Panc1 (cell line): Measurements from ENCODE around the gene CEND1. TPM values are rescaled to one million over a fixed set of nuclear protein-coding genes. Genes with fewer than 3 reads are reported as not detected.
A peak's percentile ranks its signal among the peaks of the same experiment; 100 is the strongest.

Experiments
- ATAC-seq: fragments of 200-7000 bp; cut with Tn5 transposase; 2 replicates; pipeline ENCODE4 v1.9.1; 2020; ENCODE audit warnings: mild to moderate bottlenecking, moderate library complexity
- BruUV-seq: library from RNA; stranded (reverse); fragments of 400-500 nt; replicated peaks from 2 replicates; lab custom pipeline; 2021; lab: Mats Ljungman, UMichigan
- CTCF ChIA-PET: fragments of 300-600 bp; sonication (Branson Sonifier 250); formaldehyde crosslinking; loops from one replicate; lab custom pipeline; 2022; ENCODE audit warnings: antibody characterized with exemption; lab: Charles Lee
- POLR2A ChIA-PET: fragments of 300-600 bp; sonication (Branson Sonifier 250); formaldehyde crosslinking; loops from one replicate; lab custom pipeline; 2022; ENCODE audit warnings: antibody characterized with exemption; lab: Charles Lee
- DNase-seq: peaks from one replicate; pipeline ENCODE4 v3.0.0-alpha.2; 2010; ENCODE audit warnings: low read depth, low spot score
- H3K27ac ChIP-seq: 2 replicates; pipeline ENCODE4 v1.5.1; 2011; ENCODE audit warnings: mild to moderate bottlenecking, low read length, inconsistent platforms
- H3K27me3 ChIP-seq: fragments of 200-500 bp; sonication (Bioruptor generic); 2 replicates; pipeline ENCODE4 v1.6.0; 2014; ENCODE audit warnings: low read length, inconsistent platforms; ENCODE audit not compliant: control insufficient read depth, insufficient read depth
- H3K36me3 ChIP-seq: fragments of 200-500 bp; sonication (Bioruptor generic); 2 replicates; pipeline ENCODE4 v1.5.1; 2014; ENCODE audit warnings: inconsistent platforms, mild to moderate bottlenecking, low read length, moderate library complexity; ENCODE audit not compliant: control insufficient read depth, insufficient read depth
- H3K4me1 ChIP-seq: 2 replicates; pipeline ENCODE4 v1.5.1; 2011; ENCODE audit warnings: inconsistent platforms, mild to moderate bottlenecking, low read length, moderate library complexity; ENCODE audit not compliant: control insufficient read depth, insufficient read depth
- H3K4me3 ChIP-seq, 2 experiments: 2 replicates each; pipeline ENCODE4 v1.5.1; 2011 to 2012; ENCODE audit warnings: low read depth in 2 of 2, low read length in 2 of 2, mild to moderate bottlenecking in 2 of 2, inconsistent platforms in 1 of 2, moderate library complexity in 1 of 2
- H3K9me3 ChIP-seq: fragments of 200-500 bp; sonication (Bioruptor generic); 2 replicates; pipeline ENCODE4 v1.5.1; 2014; ENCODE audit warnings: low read depth, mild to moderate bottlenecking, inconsistent platforms, low read length, moderate library complexity; ENCODE audit not compliant: control insufficient read depth, insufficient read depth
- POLR2AphosphoS5 ChIP-seq: IDR thresholded peaks from 2 replicates; pipeline ENCODE4 v1.6.1; 2012; ENCODE audit warnings: mild to moderate bottlenecking, low read depth, low read length, moderate library complexity
- SIN3A ChIP-seq: IDR thresholded peaks from 2 replicates; pipeline ENCODE4 v1.6.1; 2012; ENCODE audit warnings: low read depth, mild to moderate bottlenecking, low read length, moderate library complexity, borderline replicate concordance; ENCODE audit not compliant: insufficient read depth
- TCF7L2 ChIP-seq: IDR thresholded peaks from 2 replicates; pipeline ENCODE4 v1.6.1; 2011; ENCODE audit warnings: mild to moderate bottlenecking, low read depth, low read length, inconsistent platforms
- in situ Hi-C: cut with HindIII; loops from 2 replicates; pipeline ENCODE4 v1.10.0; 2016; ENCODE audit warnings: low sequenced_read_pairs, low pct_unique_long_range_greater_than_20kb
- intact Hi-C: fragments of 100-400 bp; cut with micrococcal nuclease; formaldehyde crosslinking; loops from one replicate; pipeline ENCODE4 v1.10.0; 2022; ENCODE audit not compliant: unreplicated experiment
- total RNA-seq: library from RNA; stranded (reverse); gene quantifications from one replicate; pipeline ENCODE4 v1.2.1, GENCODE V29; 2021; ENCODE audit not compliant: unreplicated experiment
- TF ChIP-seq, protein P1 (sequence below), 2 experiments: IDR thresholded peaks; 2 replicates each; pipeline ENCODE4 v1.6.1; 2011 to 2012; ENCODE audit warnings: low read depth in 2 of 2, control low read depth in 1 of 2, low read length in 1 of 2, mild to moderate bottlenecking in 1 of 2, moderate library complexity in 1 of 2; ENCODE audit not compliant: insufficient read depth in 1 of 2
- TF ChIP-seq, protein P2 (sequence below): fragments of 450-650 bp; IDR thresholded peaks from 2 replicates; pipeline ENCODE4 v1.5.1; 2017; ENCODE audit warnings: mild to moderate bottlenecking

Gene CEND1
- total RNA-seq, 1 experiment from 2014 or later: 15.9 TPM

DNA sequence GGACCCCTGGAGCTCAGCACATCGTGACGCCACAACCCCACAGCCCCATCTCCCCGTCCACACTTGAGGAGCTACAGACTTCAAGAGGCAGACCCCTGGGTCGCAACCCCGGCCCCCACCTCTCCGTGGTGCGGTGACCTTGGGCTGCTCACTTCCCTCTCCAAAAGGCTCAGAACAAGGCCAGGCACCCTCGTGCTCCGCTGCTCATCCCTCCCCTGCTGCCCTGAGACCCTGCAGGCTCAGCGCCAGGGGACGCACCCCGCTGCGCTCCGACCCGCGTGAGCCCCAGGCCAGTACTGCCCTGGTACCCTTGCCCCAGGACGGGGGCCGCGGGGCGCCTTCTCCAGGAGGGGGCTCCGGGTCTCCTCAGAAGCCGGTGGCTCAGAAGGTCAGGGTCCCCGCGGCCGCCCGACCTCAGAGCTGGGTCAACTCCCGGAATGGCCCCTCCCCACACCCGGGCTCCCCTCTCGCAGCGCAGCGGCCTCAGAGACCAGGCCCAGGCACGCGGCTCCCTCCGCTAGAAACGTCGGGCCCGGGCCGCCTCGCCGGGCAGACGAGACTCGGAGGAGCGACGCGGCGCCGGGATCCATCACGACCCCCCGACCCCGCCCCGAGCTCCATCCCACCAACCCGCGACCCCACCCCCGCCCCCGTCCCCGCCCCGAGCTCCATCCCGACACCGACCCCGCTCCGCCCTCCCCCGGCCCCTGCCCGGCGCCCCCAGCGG lies 13.2 kb downstream of the CEND1 start:
- no peaks in the 10 kb centered on the region for H3K27me3 ChIP-seq
- peak; percentile 72 for ATAC-seq
- in situ Hi-C loops: no loop called here
- POLR2A ChIA-PET: interaction anchor here (1.0 kb wide), 1 partner anchor 129 kb away, joined by 3 read pairs; no protein-coding TSS in a partner anchor
- H3K4me1 ChIP-seq: peaks cover 43% of the 10 kb centered on the region
- TSS peak; percentile 92 for BruUV-seq
- CTCF ChIA-PET: no interaction called here
- H3K9me3 ChIP-seq: no peaks in the 10 kb centered on the region
- intact Hi-C loops: no loop called here
- no peak for DNase-seq
- H3K36me3 ChIP-seq: no peaks in the 10 kb centered on the region
- H3K27ac ChIP-seq: peak overlapping the region; percentile 93
- TF ChIP-seq SIN3A (no peak; the same call in 1 of the 2 replicates), POLR2AphosphoS5 (0 out of 2 replicates have a peak, but pooled peaks have one; percentile 8)
- peak overlapping the region; percentile 89 to 96 for H3K4me3 ChIP-seq

DNA sequence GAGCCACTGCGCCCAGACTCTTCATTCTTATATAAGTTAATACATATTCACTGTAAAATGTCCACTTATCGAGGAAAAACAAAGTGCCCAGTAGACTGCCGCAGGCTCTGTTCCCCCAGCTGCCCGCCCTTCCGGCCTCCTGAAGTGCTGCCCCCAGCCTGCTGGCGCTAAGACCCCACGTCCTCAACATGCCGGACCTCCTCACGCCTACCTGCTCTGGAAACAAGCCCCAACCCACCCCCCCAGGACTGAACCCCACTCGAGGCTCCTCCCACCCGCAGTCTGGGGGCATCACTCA lies 13.7 kb downstream of the CEND1 start:
- ATAC-seq (peak; percentile 1), DNase-seq (no peak)
- BruUV-seq: no TSS peak
- in situ Hi-C loops (no loop called here), intact Hi-C loops (no loop called here)
- Histone ChIP-seq H3K27me3 (no peaks in the 10 kb centered on the region), H3K9me3 (no peaks in the 10 kb centered on the region), H3K4me3 (peak overlapping the region; percentile 89 to 96), H3K27ac (peak overlapping the region; percentile 93), H3K36me3 (no peaks in the 10 kb centered on the region), H3K4me1 (peaks cover 43% of the 10 kb centered on the region)
- TF ChIP-seq TCF7L2 (no peak), SIN3A (no peak), POLR2AphosphoS5 (no peak)
- TF ChIP-seq, protein P1, sequence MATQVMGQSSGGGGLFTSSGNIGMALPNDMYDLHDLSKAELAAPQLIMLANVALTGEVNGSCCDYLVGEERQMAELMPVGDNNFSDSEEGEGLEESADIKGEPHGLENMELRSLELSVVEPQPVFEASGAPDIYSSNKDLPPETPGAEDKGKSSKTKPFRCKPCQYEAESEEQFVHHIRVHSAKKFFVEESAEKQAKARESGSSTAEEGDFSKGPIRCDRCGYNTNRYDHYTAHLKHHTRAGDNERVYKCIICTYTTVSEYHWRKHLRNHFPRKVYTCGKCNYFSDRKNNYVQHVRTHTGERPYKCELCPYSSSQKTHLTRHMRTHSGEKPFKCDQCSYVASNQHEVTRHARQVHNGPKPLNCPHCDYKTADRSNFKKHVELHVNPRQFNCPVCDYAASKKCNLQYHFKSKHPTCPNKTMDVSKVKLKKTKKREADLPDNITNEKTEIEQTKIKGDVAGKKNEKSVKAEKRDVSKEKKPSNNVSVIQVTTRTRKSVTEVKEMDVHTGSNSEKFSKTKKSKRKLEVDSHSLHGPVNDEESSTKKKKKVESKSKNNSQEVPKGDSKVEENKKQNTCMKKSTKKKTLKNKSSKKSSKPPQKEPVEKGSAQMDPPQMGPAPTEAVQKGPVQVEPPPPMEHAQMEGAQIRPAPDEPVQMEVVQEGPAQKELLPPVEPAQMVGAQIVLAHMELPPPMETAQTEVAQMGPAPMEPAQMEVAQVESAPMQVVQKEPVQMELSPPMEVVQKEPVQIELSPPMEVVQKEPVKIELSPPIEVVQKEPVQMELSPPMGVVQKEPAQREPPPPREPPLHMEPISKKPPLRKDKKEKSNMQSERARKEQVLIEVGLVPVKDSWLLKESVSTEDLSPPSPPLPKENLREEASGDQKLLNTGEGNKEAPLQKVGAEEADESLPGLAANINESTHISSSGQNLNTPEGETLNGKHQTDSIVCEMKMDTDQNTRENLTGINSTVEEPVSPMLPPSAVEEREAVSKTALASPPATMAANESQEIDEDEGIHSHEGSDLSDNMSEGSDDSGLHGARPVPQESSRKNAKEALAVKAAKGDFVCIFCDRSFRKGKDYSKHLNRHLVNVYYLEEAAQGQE (IDR thresholded peaks at IDR 0.05; ENCODE audit: insufficient read depth in 1 of 2, low read depth in 2 of 2, low read length in 1 of 2): no peak
- TF ChIP-seq, protein P2, sequence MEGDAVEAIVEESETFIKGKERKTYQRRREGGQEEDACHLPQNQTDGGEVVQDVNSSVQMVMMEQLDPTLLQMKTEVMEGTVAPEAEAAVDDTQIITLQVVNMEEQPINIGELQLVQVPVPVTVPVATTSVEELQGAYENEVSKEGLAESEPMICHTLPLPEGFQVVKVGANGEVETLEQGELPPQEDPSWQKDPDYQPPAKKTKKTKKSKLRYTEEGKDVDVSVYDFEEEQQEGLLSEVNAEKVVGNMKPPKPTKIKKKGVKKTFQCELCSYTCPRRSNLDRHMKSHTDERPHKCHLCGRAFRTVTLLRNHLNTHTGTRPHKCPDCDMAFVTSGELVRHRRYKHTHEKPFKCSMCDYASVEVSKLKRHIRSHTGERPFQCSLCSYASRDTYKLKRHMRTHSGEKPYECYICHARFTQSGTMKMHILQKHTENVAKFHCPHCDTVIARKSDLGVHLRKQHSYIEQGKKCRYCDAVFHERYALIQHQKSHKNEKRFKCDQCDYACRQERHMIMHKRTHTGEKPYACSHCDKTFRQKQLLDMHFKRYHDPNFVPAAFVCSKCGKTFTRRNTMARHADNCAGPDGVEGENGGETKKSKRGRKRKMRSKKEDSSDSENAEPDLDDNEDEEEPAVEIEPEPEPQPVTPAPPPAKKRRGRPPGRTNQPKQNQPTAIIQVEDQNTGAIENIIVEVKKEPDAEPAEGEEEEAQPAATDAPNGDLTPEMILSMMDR: no peak
- CTCF ChIA-PET: no interaction called here
- POLR2A ChIA-PET: interaction anchor here (1.0 kb wide), 1 partner anchor 128 kb away, joined by 3 read pairs; no protein-coding TSS in a partner anchor
